Pons (tissue), 1 donor: ENCODE measurements around the gene IRF3.

Experiments
- DNase-seq: peaks from one replicate; pipeline ENCODE4 v3.0.0-alpha.2; 2016; ENCODE audit warnings: low spot score

The IRF3 gene

DNA sequence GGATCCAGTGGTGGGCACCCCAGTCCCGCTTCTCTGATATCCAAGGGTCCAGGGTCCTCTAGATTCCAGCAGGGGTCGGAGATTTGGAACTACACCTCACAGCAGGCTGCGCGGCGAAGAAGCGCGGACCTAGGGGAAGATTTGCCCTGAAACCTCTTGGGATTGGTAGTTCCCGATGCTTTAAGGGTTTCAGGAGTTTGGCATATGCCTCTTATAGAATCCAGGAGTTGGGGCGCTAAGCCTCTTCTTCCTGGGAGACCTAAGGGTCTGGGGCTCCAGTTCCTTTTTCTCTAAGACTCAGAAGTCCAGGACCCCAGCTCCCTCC lies 425 bp upstream of the IRF3 start:
- DNase-seq = no peak

DNA sequence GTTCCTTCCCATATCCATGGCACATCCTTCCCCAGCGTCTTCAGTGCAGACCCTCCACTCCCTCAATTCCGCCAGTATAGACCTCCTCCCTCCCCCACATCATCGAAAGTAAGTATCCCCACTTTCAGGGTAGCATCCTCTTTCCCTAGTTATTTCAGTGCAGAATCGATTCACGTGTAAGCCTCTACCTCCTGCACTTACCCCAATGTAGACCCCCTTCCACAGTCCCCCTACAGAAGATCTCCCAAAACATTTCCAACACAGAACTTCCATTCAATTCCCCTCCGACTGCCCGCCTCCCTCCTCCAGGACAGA lies 664 bp downstream of the IRF3 start:
- DNase-seq = no peak

DNA sequence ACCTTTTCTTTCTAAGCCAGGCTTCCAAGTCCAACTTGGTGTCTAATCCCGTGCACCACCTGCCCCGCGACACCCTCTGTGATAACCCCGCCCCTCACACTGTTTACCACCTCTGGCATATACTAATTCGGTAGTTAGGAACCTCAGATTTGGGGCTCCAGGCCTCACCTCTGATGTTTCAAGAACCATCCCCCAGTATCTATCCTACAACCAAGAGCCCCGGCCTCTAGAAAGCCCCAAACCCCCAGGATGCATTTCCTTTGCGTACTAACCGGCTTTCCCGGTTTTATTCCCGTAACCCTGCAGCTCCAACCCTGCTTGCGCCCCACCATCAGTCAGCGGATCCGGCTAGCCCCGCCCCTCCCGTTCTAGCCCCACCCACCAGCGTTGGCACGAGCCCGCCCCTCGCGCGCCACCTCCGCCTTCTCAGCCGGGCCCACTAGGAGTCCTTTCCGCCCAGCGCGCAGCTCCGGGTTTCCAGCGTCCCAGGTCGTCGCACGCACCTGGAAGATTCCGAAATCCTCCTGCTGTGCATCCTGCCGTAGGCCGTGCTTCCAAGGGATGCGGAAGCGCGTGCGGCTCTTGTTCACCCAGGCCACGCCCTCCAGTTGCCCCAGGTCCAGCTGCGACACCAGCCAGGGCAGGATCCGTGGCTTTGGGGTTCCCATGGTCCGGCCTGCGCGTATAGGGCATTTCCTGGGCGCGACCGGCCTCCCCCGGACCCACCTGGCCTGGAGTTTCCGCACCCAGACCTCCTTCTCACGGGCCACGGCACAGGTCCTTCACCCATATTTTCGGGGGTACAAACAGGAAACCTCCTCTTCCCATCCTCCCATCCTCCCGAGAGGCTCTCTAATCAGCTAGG lies 1.3 kb downstream of the IRF3 start:
- peak; percentile 72 for DNase-seq

DNA sequence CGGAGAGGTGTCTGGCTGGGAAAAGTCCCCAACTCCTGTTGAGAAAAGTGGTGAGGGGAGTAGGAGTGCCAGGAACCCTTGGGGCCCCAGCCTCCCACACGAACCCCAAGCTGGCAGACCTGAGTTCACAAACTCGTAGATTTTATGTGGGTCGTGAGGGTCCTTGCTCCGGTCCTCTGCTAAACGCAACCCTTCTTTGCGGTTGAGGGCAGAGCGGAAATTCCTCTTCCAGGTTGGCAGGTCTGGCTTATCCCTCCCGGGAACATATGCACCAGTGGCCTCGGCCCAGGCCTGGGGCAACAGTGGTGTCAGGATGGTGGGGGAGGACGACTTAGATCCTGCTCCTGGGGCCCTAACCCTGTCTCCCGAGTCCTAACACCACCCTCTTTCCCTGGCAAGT lies 2.4 kb downstream of the IRF3 start:
- DNase-seq = no peak

DNA sequence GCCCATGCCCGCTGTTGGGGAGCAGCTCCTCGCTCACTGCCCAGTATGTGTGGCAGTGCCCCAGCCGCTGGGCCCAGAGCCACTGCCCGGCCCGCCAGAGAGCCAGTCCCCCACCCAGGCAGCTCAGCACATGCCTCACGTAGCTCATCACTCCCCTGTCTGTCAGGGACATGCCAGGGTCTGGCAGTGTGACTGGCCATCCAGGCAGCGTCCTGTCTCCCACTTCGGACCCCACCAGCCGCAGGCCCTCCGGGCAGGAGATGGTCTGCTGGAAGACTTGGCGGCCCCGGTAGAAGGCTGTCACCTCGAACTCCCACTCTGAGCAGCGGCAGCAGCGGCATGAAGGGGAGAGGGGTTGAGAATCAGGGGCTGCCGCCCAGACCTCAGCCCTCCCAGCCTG lies 3.6 kb downstream of the IRF3 start:
- no peak for DNase-seq

DNA sequence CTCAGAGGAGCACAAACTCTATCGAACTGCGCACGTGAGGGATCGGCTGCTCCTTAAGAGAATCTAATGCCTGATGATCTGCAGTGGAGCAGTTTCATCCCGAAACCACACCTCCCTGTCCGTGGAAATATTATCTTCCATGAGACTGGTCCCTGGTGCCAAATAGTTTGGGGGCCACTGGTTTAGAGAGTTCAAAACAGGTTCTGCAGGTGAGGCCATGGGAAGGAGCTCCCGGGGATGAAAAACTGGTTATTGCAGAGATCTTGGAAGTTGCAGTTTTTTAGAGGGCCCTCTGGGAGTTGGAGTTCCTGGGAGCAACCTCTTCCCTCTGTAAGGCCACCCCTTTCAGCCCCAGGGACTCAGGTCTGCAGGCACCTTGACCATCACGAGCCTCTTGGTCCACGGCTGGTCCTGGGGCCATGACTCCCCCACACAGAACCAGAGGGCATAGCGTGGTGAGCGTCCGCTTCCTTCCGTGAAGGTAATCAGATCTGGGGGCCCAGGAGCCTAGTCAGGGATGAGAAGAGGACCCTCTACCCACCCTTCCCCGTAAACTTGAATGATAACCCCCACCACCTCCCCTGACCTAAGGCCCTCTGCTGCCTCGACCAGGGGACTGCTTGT lies 5.2 kb downstream of the IRF3 start:
- DNase-seq = no peak

DNA sequence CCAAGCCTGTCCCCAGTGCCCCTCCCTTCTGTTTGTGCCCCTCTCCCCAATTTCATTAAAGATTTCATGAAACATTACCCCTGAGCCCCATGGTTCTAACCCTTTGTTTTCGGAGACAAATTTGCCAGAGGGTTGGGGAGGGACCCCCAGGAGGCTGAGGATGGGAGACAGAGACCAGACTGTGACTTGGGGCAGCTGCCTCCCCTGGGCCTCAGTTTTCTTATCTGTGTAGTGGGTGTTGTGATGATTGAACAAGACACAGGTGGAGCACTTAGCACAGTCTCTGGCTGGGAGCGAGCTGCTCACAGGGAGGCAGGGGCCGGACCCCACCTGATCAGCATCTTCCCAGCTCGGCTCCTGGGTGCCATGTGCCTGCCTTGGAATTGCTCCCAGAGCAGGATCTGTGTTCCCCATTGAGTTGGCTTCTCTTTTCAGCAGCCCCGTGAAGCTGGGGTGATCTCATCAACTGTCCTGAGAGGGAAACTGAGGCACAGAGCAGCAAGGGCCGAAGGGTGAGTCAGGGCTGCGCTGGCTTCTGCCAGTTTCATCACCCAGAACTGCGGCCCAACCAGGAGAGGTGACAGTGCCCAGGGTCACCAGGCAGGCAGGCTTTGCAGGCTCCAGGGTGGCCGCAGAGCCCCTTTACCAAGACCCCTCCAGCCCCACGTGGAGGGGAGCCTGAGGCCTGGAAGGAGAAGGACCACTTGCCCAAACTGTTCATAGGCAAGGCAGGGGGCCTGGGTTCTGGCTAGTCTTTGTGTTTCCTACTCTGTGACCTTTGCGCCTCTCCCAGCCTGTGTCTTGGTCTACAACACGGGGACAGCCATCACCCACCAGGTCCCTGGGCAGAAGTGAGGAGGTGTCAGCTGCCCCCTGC lies 6.9 kb downstream of the IRF3 start:
- no peak for DNase-seq

DNA sequence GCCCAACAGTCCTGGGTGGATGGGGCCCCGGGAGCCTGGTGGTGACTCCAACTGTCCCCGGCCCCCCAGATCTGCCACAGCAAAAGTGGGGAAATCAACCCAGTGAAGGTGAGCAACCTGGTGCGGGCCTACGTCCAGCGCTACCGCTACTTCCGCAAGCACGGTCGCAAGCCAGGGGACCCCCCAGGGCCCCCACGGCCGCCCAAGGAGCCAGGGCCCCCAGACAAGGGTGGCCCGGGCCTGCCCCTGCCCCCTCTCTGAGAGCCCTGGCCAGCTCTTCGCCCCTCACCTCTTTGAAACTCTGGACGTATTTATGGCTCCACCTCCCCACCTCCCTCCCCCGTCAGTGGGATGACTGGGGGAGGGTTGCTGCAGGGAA lies 7.5 kb downstream of the IRF3 start:
- no peak for DNase-seq

DNA sequence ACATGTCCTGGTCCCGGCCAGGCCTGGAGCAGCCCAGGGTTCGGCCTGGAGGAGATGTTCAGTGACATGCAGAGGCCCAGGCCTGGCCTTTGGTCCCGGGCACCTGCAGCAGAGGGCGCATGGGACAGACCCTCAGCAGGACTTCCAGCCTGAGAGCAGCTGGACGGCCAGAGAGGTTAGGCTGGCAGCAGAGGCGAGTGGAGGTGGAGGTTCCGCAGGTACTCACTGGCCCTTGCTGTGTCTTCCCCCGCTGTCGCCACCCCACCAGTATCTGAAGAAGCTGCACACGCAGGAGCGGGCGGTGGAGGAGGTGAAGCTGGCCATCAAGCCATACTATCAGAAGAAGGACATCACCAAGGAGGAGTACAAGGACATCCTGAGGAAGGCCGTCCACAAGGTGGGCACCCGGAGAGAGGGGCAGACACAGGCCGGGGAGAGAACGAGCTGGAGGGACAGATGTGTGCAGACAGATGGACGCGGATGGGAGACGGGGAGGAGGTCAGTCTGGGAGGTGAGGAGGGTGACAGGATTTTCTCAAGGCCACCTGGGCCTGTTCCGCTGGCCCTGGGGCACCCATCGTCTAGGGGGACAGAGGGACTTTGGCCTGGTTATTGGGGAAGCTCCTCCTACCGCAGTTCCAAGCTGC lies 8.0 kb downstream of the IRF3 start:
- DNase-seq = no peak

DNA sequence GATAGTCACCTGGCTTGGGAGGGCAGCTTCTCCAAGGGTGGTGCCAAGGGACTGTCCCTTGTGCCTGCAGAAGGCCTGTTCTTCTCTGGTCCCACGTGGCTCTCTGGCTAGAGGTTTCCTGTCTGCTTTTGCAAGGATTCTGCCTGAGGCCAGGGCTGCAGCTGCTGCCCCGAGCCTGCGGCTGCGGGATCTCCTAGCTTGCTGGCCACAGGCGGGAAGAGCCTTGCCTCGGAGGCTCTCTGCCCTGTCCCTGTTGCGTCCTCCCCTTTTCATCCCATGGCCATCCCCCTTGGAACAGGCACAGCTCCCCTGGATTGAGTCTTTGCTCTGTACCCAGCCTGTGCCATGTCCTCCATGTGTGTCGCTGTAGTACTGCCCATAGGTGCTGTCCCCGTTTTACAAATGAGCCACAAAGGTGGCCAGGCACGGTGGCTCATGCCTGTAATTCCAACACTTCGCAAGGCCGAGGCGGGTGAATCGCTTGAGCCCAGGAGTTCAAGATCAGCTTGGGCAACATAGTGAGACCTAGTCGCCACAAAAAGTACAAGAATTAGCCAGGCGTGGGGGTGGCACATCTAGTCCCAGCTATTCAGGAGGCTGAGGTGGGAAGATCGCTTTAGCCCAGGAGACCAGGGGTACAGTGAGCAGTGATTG lies 9.1 kb downstream of the IRF3 start:
- no peak for DNase-seq

DNA sequence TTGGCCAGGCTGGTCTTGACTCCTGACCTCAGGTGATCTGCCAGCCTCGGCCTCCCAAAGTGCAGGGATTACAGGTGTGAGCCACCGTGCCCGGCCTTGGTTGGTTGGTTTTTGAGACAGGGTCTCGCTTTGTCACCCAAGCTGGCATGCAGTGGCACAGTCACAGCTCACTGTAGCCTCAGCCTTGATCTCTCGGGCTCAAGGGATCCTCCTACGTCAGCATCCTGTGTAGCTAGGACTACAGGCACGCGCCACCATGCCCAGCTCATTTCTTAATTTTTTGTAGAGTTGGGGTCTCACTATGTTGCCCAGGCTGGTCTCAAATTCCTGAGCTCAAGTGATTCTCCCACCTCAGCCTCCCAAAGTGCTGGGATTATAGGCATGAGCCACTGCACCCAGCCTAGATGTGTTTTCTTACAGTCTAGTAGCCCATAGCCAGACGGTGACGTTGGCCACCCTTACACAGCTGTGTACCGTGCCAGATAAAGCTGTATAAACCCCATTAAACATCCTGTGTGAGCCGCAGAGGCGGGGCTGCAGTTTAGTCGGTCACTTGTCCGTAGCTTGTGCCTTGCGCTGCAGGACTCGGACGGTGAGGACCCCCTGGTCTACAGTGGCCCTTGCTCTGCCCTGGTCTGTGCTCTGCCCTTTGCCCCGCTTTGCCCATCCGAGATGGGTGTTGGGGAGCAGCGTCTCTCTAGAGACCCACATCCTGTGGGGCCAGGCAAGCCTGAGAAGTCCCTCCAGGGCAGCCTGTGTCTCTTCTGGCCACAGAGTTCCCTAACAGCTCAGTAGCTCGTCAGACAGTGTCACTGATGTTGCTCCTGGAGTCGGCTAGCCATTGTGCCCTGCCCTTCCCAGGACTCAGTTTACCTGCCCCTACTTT lies 9.8 kb downstream of the IRF3 start:
- DNase-seq = no peak

DNA sequence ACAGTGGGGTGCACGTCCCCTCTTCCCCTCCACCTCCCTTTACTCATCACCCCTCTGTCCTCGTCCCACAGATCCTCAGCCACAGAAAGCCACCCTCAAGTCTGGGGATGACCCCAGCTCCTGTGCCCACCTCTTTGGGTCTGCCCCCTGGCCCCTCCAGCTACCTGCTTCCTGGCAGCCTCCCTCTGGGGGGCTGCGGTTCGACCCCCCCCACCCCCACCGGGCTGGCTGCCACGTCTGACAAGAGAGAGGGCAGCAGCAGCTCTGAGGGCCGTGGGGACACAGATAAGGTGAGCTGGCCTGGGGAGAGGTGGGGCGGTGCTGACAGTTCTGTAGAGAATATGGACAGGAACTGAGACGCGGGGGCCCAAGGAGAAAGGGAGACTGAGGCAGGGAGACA lies 11.1 kb downstream of the IRF3 start:
- DNase-seq = no peak

DNA sequence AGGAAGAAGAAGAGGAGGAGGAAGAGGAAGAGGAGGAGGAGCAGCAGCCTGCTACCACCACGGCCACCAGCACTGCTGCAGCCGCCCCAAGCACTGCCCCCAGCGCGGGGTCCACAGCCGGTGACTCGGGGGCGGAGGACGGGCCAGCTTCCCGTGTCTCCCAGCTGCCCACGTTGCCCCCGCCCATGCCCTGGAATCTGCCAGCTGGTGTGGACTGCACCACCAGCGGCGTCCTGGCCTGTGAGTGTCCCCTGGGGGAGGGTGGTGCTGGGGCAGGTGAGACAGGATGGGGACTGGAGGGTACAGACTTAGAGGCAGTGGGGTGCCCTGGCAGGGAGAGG lies 12.2 kb downstream of the IRF3 start:
- DNase-seq = no peak

DNA sequence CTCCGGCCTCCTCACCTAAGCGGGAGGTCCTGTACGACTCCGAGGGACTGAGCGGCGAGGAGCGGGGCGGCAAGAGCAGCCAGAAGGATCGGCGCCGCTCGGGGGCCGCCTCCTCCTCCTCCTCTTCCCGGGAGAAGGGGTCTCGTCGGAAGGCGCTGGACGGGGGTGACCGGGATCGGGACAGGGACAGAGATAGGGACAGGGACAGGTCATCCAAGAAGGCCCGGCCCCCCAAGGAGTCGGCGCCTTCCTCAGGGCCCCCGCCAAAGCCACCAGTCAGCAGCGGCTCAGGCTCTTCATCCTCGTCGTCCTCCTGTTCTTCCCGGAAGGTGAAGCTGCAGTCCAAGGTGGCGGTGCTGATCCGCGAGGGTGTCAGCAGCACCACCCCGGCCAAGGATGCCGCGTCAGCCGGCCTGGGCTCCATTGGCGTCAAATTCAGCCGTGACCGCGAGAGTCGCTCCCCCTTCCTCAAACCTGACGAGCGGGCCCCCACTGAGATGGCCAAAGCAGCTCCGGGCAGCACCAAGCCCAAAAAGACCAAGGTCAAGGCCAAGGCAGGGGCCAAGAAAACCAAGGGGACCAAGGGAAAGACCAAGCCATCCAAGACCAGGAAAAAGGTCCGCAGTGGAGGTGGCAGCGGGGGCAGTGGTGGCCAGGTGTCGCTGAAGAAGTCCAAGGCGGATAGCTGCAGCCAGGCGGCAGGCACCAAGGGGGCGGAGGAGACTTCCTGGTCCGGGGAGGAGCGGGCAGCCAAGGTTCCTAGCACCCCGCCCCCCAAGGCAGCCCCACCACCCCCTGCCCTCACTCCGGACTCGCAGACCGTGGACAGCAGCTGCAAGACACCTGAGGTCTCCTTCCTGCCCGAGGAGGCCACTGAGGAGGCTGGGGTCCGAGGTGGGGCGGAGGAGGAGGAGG lies 12.8 kb downstream of the IRF3 start:
- DNase-seq = no peak

DNA sequence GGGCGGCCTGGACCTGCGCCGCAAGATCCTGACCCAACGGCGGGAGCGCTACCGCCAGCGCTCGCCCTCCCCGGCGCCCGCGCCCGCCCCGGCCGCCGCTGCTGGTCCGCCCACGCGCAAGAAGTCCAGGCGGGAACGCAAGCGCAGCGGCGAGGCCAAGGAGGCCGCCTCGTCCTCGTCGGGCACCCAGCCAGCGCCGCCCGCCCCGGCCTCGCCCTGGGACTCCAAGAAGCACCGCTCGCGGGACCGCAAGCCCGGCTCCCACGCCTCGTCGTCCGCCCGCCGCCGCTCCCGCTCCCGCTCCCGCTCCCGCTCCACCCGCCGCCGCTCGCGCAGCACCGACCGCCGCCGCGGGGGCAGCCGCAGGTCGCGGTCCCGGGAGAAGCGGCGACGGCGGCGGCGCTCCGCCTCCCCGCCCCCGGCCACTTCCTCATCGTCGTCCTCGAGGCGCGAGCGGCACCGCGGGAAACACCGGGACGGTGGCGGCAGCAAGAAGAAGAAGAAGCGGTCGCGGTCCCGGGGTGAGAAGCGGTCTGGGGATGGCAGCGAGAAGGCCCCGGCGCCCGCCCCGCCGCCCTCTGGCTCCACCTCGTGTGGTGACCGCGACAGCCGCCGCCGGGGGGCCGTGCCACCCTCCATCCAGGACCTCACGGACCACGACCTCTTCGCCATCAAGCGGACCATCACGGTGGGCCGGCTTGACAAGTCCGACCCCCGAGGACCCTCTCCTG lies 13.7 kb downstream of the IRF3 start:
- no peak for DNase-seq

DNA sequence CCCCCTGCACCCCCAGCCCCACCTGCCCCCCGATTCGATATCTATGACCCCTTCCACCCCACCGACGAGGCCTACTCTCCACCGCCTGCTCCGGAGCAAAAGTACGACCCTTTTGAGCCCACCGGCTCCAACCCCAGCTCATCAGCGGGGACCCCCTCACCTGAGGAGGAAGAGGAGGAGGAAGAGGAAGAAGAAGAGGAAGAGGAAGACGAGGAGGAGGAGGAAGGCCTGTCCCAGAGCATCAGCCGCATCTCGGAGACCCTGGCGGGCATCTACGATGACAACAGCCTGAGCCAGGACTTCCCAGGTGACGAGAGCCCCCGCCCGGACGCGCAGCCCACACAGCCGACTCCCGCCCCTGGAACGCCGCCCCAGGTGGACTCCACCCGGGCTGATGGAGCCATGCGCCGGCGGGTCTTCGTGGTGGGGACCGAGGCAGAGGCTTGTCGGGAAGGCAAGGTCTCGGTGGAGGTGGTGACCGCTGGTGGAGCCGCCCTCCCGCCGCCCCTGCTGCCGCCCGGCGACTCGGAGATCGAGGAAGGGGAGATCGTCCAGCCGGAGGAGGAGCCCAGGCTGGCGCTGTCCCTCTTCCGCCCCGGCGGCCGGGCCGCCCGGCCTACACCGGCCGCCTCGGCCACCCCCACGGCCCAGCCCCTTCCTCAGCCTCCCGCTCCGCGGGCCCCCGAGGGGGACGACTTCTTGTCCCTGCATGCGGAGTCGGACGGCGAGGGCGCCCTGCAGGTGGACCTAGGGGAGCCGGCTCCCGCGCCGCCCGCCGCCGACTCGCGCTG lies 14.4 kb downstream of the IRF3 start:
- no peak for DNase-seq

DNA sequence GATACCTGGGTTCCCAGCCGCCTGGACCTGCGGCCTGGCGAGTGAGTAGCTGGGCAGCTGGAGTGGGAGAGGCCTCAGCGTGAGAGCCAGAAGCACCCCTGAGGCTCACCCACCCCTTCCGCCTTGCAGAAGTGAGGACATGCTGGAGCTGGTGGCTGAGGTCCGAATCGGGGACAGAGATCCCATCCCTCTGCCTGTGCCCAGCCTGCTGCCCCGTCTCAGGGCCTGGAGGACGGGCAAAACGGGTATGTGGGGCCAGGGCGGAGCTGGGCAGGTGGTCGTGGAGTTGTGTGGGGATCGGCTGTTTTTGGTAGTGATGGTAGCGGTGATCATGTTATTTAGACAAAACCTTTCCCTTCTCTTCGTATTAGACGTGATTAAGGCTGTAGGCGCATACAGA lies 19.1 kb downstream of the IRF3 start:
- DNase-seq = no peak

DNA sequence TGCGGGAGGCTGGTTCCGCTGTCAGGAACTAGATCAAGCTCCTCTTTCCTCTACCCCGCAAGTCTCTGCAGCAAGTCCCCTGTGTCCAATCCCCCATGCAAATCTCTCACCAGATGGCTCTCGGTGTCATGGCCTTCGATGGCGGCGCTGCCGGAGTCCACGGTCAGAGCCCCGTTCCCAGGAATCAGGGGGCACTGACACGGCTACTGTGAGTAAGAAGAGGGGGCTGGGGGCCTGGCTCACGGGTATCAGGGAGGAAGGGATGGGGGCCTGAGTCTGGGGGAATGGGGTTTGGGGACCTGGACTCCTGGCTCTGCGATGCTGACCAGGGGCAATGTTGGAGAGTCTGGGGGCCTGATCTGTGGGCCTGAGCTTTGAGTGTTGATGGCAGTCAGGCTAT lies 19.7 kb downstream of the IRF3 start:
- DNase-seq = no peak

DNA sequence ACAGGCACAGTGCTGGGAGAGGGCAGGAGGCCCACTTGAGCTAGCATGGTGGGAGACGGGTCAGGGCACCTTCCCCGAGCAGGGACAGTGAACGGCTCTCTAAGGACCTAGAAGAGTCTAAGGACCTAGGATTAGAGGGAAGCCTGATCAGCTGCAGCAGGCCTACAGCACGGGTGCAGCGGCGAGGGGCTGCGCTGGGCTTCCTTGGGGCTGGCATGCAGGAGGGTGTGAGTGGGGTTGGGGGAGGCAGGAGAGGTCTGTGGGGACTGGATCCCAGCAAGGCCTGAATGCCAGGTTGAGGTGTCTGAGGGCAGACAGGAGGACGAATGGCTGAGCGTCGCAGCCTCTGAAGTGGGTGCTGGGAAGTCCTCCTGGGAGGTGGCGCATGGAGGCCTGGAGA lies 20.1 kb downstream of the IRF3 start:
- no peak for DNase-seq
